Measurements from ENCODE around the gene WDR1. TPM values are rescaled to one million over a fixed set of nuclear protein-coding genes. Genes with fewer than 3 reads are reported as not detected.

Gene WDR1
- total and polyA plus RNA-seq, 2 donors (not counting 1 experiment from before 2014, with no cell fraction given), result 331 to 751 TPM

GRCh38 chr4:10094841-10095240, 21.8 kb downstream of the WDR1 start:
- TF ChIP-seq CTCF (conservative IDR thresholded peaks at IDR 0.05 in 1 of 2, IDR thresholded peaks at IDR 0.05 in 1 of 2; ENCODE audit: low read depth in 1 of 2, low read length in 2 of 2) (no peak), EZH2 (IDR thresholded peaks at IDR 0.05; ENCODE audit: low read length, missing control alignments) (no peak)
- Histone ChIP-seq H4K20me1 (ENCODE audit: control insufficient read depth, extremely low read depth, insufficient read depth, low read length) (no peaks in the 10 kb centered on the region), H3K4me1 (ENCODE audit: control insufficient read depth, extremely low read depth, insufficient read depth, low read length) (peaks cover 53% of the 10 kb centered on the region)

DNA sequence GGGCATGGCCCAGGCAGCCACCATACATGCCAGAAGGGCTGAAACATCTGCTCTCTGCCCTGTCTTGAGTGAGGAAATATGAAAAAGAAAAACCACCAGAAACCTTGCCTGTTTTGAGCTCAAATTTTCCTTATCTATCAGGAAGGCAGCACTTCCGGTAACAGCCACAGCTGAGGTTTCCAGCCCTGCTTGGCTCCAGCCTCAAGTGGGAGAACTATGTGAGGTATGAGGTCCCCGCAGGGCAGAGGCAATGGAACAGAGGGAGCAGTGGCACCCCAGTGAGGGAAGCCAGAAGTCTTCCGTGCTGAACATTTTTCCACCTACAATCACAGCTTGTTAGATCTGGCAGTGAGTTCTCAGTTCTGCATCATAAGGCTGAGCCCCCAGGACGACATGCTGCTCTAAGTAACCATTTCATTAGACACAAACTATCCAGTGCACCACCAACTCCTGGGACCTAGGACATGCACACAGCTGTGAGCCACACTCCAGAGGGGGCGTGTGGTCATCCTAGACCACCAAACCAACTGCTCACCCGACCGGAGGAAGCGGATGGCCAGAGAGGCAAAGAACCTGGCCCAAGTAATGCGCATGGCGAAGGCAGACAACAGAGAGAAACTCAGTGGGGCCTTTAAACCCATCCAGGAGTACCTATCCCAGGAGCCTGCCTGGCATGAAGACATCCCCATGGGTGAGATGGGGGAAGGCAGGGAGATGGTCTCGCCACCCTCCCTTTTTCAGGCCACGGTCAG, 22.6 kb downstream of the WDR1 start:
- no peak for TF ChIP-seq CTCF (conservative IDR thresholded peaks at IDR 0.05 in 1 of 2, IDR thresholded peaks at IDR 0.05 in 1 of 2; ENCODE audit: low read depth in 1 of 2, low read length in 2 of 2)
- no peak for TF ChIP-seq EZH2 (IDR thresholded peaks at IDR 0.05; ENCODE audit: low read length, missing control alignments)
- Histone ChIP-seq H4K20me1 (ENCODE audit: control insufficient read depth, extremely low read depth, insufficient read depth, low read length) (no peaks in the 10 kb centered on the region), H3K9ac (ENCODE audit: insufficient read depth, low read length) (no peak overlapping the region), H3K4me1 (ENCODE audit: control insufficient read depth, extremely low read depth, insufficient read depth, low read length) (peaks cover 47% of the 10 kb centered on the region), H2AFZ (ENCODE audit: low read length) (no peak overlapping the region), H3K36me3 (ENCODE audit: control insufficient read depth, insufficient read depth, low read length) (peaks cover 59% of the 10 kb centered on the region), H3K79me2 (ENCODE audit: control insufficient read depth, insufficient read depth, low read length) (peaks cover 86% of the 10 kb centered on the region), H3K27me3 (ENCODE audit: control insufficient read depth, insufficient read depth, low read length) (no peaks in the 10 kb centered on the region), H3K9me3 (ENCODE audit: control insufficient read depth, insufficient read depth, low read depth, low read length) (no peaks in the 10 kb centered on the region), H3K27ac (ENCODE audit: insufficient read depth, low read length) (peak overlapping the region; percentile 55), H3K4me2 (ENCODE audit: extremely low read depth, insufficient read depth, low read length) (no peak overlapping the region), H3K4me3 (replicated peaks in 1 of 4; ENCODE audit: control extremely low read depth in 1 of 4, insufficient read depth in 1 of 4, low read depth in 3 of 4, low read length in 4 of 4) (no peak overlapping the region)
- DNase-seq (ENCODE audit: low read depth in 2 of 2), result peak; percentile 64 to 98

More at GRCh38 chr4:10094841-10095240, 21.8 kb downstream of the WDR1 start:
- H3K9ac ChIP-seq (ENCODE audit: insufficient read depth, low read length), result no peak overlapping the region
- H3K79me2 ChIP-seq (ENCODE audit: control insufficient read depth, insufficient read depth, low read length), result peaks cover 87% of the 10 kb centered on the region
- H2AFZ ChIP-seq (ENCODE audit: low read length), result no peak overlapping the region
- H3K36me3 ChIP-seq (ENCODE audit: control insufficient read depth, insufficient read depth, low read length), result peaks cover 64% of the 10 kb centered on the region
- no peak overlapping the region for H3K4me3 ChIP-seq (replicated peaks in 1 of 4; ENCODE audit: control extremely low read depth in 1 of 4, insufficient read depth in 1 of 4, low read depth in 3 of 4, low read length in 4 of 4)
- no peak for DNase-seq (ENCODE audit: low read depth in 2 of 2)
- H3K9me3 ChIP-seq (ENCODE audit: control insufficient read depth, insufficient read depth, low read depth, low read length), result no peaks in the 10 kb centered on the region
- no peak overlapping the region for H3K4me2 ChIP-seq (ENCODE audit: extremely low read depth, insufficient read depth, low read length)
- H3K27me3 ChIP-seq (ENCODE audit: control insufficient read depth, insufficient read depth, low read length), result no peaks in the 10 kb centered on the region
- H3K27ac ChIP-seq (ENCODE audit: insufficient read depth, low read length), result peak overlapping the region; percentile 55

DNA sequence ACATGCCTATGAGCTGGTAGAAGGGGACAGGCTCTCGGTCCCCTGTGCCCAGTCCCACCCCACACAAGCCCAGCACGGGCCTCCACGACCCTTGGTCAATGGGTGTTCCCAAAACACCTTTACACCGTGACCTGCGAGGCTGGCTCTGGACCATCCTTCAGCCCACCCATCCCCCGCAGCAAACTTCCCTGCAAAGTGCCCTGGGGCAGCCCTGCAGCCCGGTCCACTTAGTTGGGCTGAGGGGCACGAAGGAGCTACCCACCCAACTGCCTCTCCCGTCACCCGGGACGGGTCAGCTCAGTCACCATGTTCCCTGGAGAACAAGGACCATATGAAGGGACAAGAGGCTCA, 23.4 kb downstream of the WDR1 start:
- Histone ChIP-seq H3K4me3 (replicated peaks in 1 of 4; ENCODE audit: control extremely low read depth in 1 of 4, insufficient read depth in 1 of 4, low read depth in 3 of 4, low read length in 4 of 4) (no peak overlapping the region), H3K9me3 (ENCODE audit: control insufficient read depth, insufficient read depth, low read depth, low read length) (no peaks in the 10 kb centered on the region), H3K9ac (ENCODE audit: insufficient read depth, low read length) (no peak overlapping the region), H3K36me3 (ENCODE audit: control insufficient read depth, insufficient read depth, low read length) (peaks cover 60% of the 10 kb centered on the region), H4K20me1 (ENCODE audit: control insufficient read depth, extremely low read depth, insufficient read depth, low read length) (no peaks in the 10 kb centered on the region), H3K4me2 (ENCODE audit: extremely low read depth, insufficient read depth, low read length) (no peak overlapping the region), H3K27me3 (ENCODE audit: control insufficient read depth, insufficient read depth, low read length) (no peaks in the 10 kb centered on the region), H2AFZ (ENCODE audit: low read length) (no peak overlapping the region), H3K4me1 (ENCODE audit: control insufficient read depth, extremely low read depth, insufficient read depth, low read length) (peaks cover 44% of the 10 kb centered on the region), H3K79me2 (ENCODE audit: control insufficient read depth, insufficient read depth, low read length) (peaks cover 87% of the 10 kb centered on the region), H3K27ac (ENCODE audit: insufficient read depth, low read length) (peak overlapping the region; percentile 55)
- no peak for DNase-seq (ENCODE audit: low read depth in 2 of 2)
- no peak for TF ChIP-seq CTCF (conservative IDR thresholded peaks at IDR 0.05 in 1 of 2, IDR thresholded peaks at IDR 0.05 in 1 of 2; ENCODE audit: low read depth in 1 of 2, low read length in 2 of 2)
- no peak for TF ChIP-seq EZH2 (IDR thresholded peaks at IDR 0.05; ENCODE audit: low read length, missing control alignments)
